Caco-2 (cell line): ENCODE measurements around the gene MC1R. TPM values are rescaled to one million over a fixed set of nuclear protein-coding genes. Genes with fewer than 3 reads are reported as not detected.

Experiments
- BruUV-seq: library from RNA; stranded (reverse); fragments of 400-500 nt; replicated peaks from 2 replicates; lab custom pipeline; 2021; lab: Mats Ljungman, UMichigan
- CTCF ChIA-PET: fragments of 300-600 bp; sonication (Branson Sonifier 250); formaldehyde crosslinking; loops from one replicate; lab custom pipeline; 2022; ENCODE audit warnings: antibody characterized with exemption; lab: Charles Lee
- POLR2A ChIA-PET: fragments of 300-600 bp; sonication (Branson Sonifier 250); formaldehyde crosslinking; loops from one replicate; lab custom pipeline; 2022; ENCODE audit warnings: antibody characterized with exemption; lab: Charles Lee
- DNase-seq, 2 experiments: peaks; one replicate each; pipeline versions ENCODE4 v3.0.0 to v3.0.0-alpha.2; 2020 to 2022
- H3K27me3 ChIP-seq: replicated peaks from 2 replicates; pipeline ENCODE4 v1.6.0; 2011; ENCODE audit warnings: low read length; ENCODE audit not compliant: control insufficient read depth, insufficient read depth
- H3K36me3 ChIP-seq: 2 replicates; pipeline ENCODE4 v1.5.1; 2011; ENCODE audit warnings: low read length; ENCODE audit not compliant: control insufficient read depth, insufficient read depth
- H3K4me1 ChIP-seq: fragments of 250-450 bp; sonication (Bioruptor Pico); 2 replicates; pipeline ENCODE4 v1.5.1; 2020; ENCODE audit warnings: mild to moderate bottlenecking
- H3K4me3 ChIP-seq: 2 replicates; pipeline ENCODE4 v1.5.1; 2011; ENCODE audit warnings: low read depth, mild to moderate bottlenecking, control low read depth, low read length
- H3K9me3 ChIP-seq: fragments of 250-450 bp; sonication (Bioruptor Pico); 2 replicates; pipeline ENCODE4 v1.5.1; 2020; ENCODE audit warnings: mild to moderate bottlenecking, moderate library complexity
- H3K27ac Mint-ChIP-seq: one replicate; pipeline ENCODE4 v1.8.0; 2022; ENCODE audit warnings: mixed read lengths; ENCODE audit not compliant: unreplicated experiment
- H3K27me3 Mint-ChIP-seq: one replicate; pipeline ENCODE4 v1.8.0; 2022; ENCODE audit warnings: mixed read lengths; ENCODE audit not compliant: insufficient read depth, unreplicated experiment
- H3K36me3 Mint-ChIP-seq: one replicate; pipeline ENCODE4 v1.8.0; 2022; ENCODE audit warnings: mild to moderate bottlenecking, mixed read lengths; ENCODE audit not compliant: insufficient read depth, unreplicated experiment
- H3K4me1 Mint-ChIP-seq: one replicate; pipeline ENCODE4 v1.8.0; 2022; ENCODE audit warnings: low read depth, mixed read lengths; ENCODE audit not compliant: unreplicated experiment
- H3K4me3 Mint-ChIP-seq: one replicate; pipeline ENCODE4 v1.8.0; 2022; ENCODE audit warnings: mild to moderate bottlenecking, moderate library complexity, mixed read lengths; ENCODE audit not compliant: unreplicated experiment
- H3K9me3 Mint-ChIP-seq: one replicate; pipeline ENCODE4 v1.8.0; 2022; ENCODE audit warnings: mixed read lengths; ENCODE audit not compliant: unreplicated experiment
- intact Hi-C: fragments of 100-400 bp; cut with micrococcal nuclease; formaldehyde crosslinking; loops from one replicate; pipeline ENCODE4 v1.10.0; 2022; ENCODE audit not compliant: unreplicated experiment
- total RNA-seq: library from RNA; stranded (reverse); gene quantifications from 2 replicates; pipeline ENCODE4 v1.2.3, GENCODE V29; 2022
- TF ChIP-seq, protein P1 (sequence below), 2 experiments: fragments of 200-600 bp in 1 of 2; IDR thresholded peaks; 1 replicate in 1 of 2; 2 replicates in 1 of 2; pipeline versions ENCODE4 v1.5.1 to v1.8.0; 2011 to 2022; ENCODE audit warnings: antibody characterized with exemption in 1 of 2, control low read depth in 1 of 2, inconsistent platforms in 1 of 2, low read depth in 1 of 2, low read length in 1 of 2, mild to moderate bottlenecking in 1 of 2, moderate library complexity in 1 of 2; ENCODE audit not compliant: insufficient read depth in 1 of 2, severe bottlenecking in 1 of 2, unreplicated experiment in 1 of 2

The MC1R gene
- total RNA-seq, 1 experiment from 2014 or later: 6.5 TPM

DNA sequence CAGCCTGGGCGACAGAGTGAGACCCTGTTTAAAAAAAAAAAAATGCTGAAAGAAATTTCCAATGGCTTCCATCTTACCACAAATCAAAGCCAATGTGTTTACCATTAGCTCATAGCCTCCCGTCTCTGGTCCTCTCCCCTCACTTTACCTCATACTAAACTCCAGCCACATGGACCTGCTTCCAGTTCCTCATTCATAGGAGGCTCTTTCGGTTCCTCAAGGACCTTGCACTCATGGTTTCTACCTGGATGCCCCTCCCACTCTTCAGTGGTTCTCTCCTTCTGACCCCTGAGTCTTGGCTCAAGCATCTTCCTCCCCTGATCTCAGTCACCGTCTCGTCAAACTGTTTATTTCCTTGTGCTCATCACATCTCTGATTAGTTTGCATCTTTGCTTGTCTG is 26.1 kb downstream of the MC1R start:
- H3K4me1 ChIP-seq: peaks cover 8% of the 10 kb centered on the region; the same call in 1 of the 2 replicates
- intact Hi-C loops: no loop called here
- TF ChIP-seq, protein P1, sequence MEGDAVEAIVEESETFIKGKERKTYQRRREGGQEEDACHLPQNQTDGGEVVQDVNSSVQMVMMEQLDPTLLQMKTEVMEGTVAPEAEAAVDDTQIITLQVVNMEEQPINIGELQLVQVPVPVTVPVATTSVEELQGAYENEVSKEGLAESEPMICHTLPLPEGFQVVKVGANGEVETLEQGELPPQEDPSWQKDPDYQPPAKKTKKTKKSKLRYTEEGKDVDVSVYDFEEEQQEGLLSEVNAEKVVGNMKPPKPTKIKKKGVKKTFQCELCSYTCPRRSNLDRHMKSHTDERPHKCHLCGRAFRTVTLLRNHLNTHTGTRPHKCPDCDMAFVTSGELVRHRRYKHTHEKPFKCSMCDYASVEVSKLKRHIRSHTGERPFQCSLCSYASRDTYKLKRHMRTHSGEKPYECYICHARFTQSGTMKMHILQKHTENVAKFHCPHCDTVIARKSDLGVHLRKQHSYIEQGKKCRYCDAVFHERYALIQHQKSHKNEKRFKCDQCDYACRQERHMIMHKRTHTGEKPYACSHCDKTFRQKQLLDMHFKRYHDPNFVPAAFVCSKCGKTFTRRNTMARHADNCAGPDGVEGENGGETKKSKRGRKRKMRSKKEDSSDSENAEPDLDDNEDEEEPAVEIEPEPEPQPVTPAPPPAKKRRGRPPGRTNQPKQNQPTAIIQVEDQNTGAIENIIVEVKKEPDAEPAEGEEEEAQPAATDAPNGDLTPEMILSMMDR (IDR thresholded peaks at IDR 0.05; ENCODE audit: insufficient read depth in 1 of 2, low read depth in 1 of 2, low read length in 1 of 2, severe bottlenecking in 1 of 2, unreplicated experiment in 1 of 2): no peak
- no TSS peak for BruUV-seq
- Mint-ChIP-seq H3K27me3 (peaks cover 6% of the 10 kb centered on the region), H3K4me3 (no peak overlapping the region), H3K27ac (no peak overlapping the region), H3K9me3 (no peaks in the 10 kb centered on the region), H3K4me1 (no peaks in the 10 kb centered on the region), H3K36me3 (peaks cover 7% of the 10 kb centered on the region)
- ChIA-PET CTCF (no interaction called here), POLR2A (no interaction called here)
- H3K4me3 ChIP-seq: no peak overlapping the region
- H3K9me3 ChIP-seq: no peaks in the 10 kb centered on the region
- H3K36me3 ChIP-seq: no peaks in the 10 kb centered on the region
- H3K27me3 ChIP-seq: no peaks in the 10 kb centered on the region
- DNase-seq: no peak

DNA sequence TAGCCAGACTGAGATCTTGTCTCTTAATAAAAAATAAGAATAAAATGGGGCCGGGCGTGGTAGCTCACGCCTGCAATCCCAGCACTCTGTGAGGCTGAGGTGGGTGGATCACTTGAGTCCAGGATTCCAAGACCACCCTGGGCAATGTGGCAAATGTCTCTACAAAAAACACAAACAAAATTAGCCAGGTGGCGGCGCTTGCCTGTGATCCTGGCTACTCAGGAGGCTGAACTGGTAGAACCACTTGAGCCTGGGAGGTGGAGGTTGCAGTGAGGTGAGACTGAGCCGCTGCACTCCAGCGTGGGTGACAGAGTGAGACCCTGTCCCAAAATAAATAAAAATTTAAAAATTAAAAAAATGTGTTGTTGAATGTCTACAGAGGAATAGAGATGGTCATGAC is 27.0 kb downstream of the MC1R start:
- DNase-seq: peak in 1 of 2 experiments; percentile 51
- no peaks in the 10 kb centered on the region for H3K4me1 Mint-ChIP-seq
- Histone ChIP-seq H3K27me3 (no peaks in the 10 kb centered on the region), H3K36me3 (0 out of 2 replicates have a peak, but pooled peaks cover 1% of the 10 kb centered on the region), H3K4me3 (no peak overlapping the region), H3K4me1 (peaks cover 8% of the 10 kb centered on the region; the same call in 1 of the 2 replicates), H3K9me3 (no peaks in the 10 kb centered on the region)
- intact Hi-C loops: no loop called here
- peaks cover 7% of the 10 kb centered on the region for H3K36me3 Mint-ChIP-seq
- CTCF ChIA-PET: interaction anchor here (0.5 kb wide), 1 partner anchor 27 kb away, joined by 3 read pairs; no protein-coding TSS in a partner anchor
- H3K27me3 Mint-ChIP-seq: peaks cover 6% of the 10 kb centered on the region
- H3K4me3 Mint-ChIP-seq: no peak overlapping the region
- TF ChIP-seq, protein P1 (IDR thresholded peaks at IDR 0.05; ENCODE audit: insufficient read depth in 1 of 2, low read depth in 1 of 2, low read length in 1 of 2, severe bottlenecking in 1 of 2, unreplicated experiment in 1 of 2): no peak
- H3K27ac Mint-ChIP-seq: no peak overlapping the region
- H3K9me3 Mint-ChIP-seq: no peaks in the 10 kb centered on the region
- POLR2A ChIA-PET: no interaction called here
- BruUV-seq: no TSS peak

DNA sequence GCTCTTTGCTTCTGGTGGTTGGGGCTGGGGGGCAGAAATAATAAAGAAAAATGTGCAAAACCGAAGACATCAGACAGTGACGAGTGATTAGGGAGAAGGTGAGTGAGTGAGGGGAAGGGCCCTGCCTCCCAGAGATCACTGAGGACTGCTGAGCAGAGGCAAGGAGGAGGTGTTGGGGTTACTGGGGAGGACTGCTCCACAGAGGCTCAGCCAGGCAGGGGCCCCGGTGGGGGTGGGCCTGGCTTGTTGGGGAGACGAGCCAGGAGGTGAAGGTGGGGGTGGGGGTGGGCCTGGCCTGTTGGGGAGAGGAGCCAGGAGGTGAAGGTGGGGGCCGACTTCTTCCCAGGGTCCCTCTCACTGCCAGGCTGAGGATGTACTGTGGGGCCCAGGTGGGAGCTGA is 27.9 kb downstream of the MC1R start:
- BruUV-seq: no TSS peak
- Mint-ChIP-seq H3K27me3 (peaks cover 6% of the 10 kb centered on the region), H3K4me3 (peak overlapping the region; percentile 50), H3K27ac (no peak overlapping the region), H3K9me3 (no peaks in the 10 kb centered on the region), H3K36me3 (peaks cover 7% of the 10 kb centered on the region), H3K4me1 (no peaks in the 10 kb centered on the region)
- no peaks in the 10 kb centered on the region for H3K27me3 ChIP-seq
- 0 out of 2 replicates have a peak, but pooled peaks cover 1% of the 10 kb centered on the region for H3K36me3 ChIP-seq
- DNase-seq: no peak
- no peaks in the 10 kb centered on the region for H3K9me3 ChIP-seq
- H3K4me3 ChIP-seq: no peak overlapping the region
- intact Hi-C loops: no loop called here
- ChIA-PET POLR2A (no interaction called here), CTCF (no interaction called here)
- TF ChIP-seq, protein P1 (IDR thresholded peaks at IDR 0.05; ENCODE audit: insufficient read depth in 1 of 2, low read depth in 1 of 2, low read length in 1 of 2, severe bottlenecking in 1 of 2, unreplicated experiment in 1 of 2): no peak
- peaks cover 8% of the 10 kb centered on the region; the same call in 1 of the 2 replicates for H3K4me1 ChIP-seq
